Heart left ventricle (tissue), 13 donors: Measurements from ENCODE around the gene OR2A2.
A peak's percentile ranks its signal among the peaks of the same experiment; 100 is the strongest.

Source experiments
- CTCF ChIP-seq, 12 donors: fragments of 200-600 bp; sonication (generic) in 4 of 12; IDR thresholded peaks; one replicate each; pipeline versions ENCODE4 v1.5.0 to v1.8.0; 2018 to 2022; ENCODE audit warnings: antibody characterized with exemption in 12 of 12, mild to moderate bottlenecking in 5 of 12
- POLR2A ChIP-seq, 2 donors: fragments of 450-650 bp; IDR thresholded peaks; one replicate each; pipeline ENCODE4 v1.6.1; 2017; ENCODE audit warnings: antibody characterized with exemption in 2 of 2, mild to moderate bottlenecking in 2 of 2, moderate library complexity in 2 of 2
- donor health status: ischemic (EF 13 %, LVEDD 7.1; RV severe dilation, severe dysfunction).
- donor health status: DM: no; HTN: yes; CAD: no.
- donor health status: DM: no; HTN: no; CAD: no.
- donor health status: ischemic (EF 25% LVEDD 6.9; RV normal size, moderate dysfunction).
- donor health status: ischemic (EF 25% LVEDD 5.7; RV mildly dilated, moderate dysfunction).
- donor health status: ischemic (EF 35%, LVEDD 5.7; RV mildly dilated, moderate dysfunction).
- donor health status: nonischemic (EF 11% LVEDD 7.7; RV severe dilation, severe dysfunction).
- donor health status: DM: yes; HTN: yes; CAD: no.
- donor health status: PGD.
- donor health status: ischemic (EF 29% LVEDD 5.4; RV normal size, mild dysfunction).
- donor health status: nonischemic (EF 23%, LVEDD 6.1; RV moderate dilation, normal function).

GRCh38 chr7:144127714-144128334, 18.4 kb downstream of the OR2A2 start:
- peak; percentile 65 to 85 (median 76) for TF ChIP-seq CTCF (IDR thresholded peaks at IDR 0.05)
- no peak for TF ChIP-seq POLR2A (IDR thresholded peaks at IDR 0.05)
